ENCODE results near the gene UGGT2.
"Not testable (repeated sequence)": the region's sequence is repeated elsewhere in the genome, so short reads cannot be mapped to it uniquely, and the experiment has no call there.

Gene UGGT2

DNA sequence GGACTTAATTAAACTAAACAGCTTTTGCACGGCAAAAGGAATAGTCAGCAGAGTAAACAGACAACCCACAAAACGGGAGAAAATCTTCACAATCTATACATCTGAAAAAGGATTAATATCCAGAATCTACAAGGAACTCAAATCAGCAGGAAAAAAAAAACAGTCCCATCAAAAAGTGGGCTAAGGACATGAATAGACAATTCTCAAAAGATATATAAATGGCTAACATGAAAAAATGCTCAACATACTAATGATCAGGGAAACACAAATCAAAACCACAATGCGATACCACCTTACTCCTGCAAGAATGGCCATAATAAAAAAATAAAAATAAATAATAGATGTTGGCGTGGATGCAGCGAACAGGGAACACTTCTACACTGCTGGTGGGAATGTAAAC lies 1.7 kb downstream of the UGGT2 start:
- not testable (repeated sequence) for DNase-seq

DNA sequence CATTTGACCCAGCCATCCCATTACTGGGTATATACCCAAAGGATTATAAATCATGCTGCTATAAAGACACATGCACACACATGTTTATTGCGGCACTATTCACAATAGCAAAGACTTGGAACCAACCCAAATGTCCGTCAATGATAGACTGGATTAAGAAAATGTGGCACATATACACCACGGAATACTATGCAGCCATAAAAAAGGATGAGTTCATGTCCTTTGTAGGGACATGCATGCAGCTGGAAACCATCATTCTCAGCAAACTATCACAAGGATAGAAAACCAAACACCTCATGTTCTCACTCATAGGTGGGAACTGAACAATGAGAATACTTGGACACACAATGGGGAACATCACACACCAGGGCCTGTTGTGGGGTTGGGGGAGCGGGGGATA lies 2.2 kb downstream of the UGGT2 start:
- DNase-seq, result not testable (repeated sequence)

DNA sequence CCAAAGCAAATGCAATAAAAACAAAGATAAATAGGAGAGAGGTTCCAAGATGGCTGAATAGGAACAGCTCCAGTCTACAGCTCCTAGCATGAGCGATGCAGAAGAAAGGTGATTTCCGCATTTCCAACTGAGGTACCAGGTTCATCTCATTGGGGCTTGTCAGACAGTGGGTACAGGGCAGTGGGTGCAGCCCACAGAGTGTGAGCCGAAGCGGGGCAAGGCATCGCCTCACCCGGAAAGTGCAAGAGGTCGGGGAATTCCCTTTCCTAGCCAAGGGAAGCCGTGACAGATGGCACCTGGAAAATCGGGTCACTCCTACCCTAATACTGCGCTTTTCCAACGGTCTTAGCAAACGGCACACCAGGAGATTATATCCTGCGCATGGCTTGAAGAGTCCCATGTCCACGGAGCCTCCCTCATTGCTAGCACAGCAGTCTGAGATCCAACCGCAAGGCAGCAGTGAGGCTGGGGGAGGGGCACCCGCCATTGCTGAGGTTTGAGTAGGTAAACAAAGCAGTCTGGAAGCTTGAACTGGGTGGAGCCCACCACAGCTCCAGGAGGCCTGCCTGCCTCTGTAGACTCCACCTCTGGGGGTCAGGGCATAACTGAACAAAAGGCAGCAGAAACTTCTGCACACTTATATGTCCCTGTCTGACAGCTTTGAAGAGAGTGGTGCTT lies 6.6 kb downstream of the UGGT2 start:
- DNase-seq, result not testable (repeated sequence)

- DNase-seq, result no peak
Observed at GRCh38 chr13:96044238-96044637, 9.0 kb downstream of the UGGT2 start.

- DNase-seq, result no peak
Observed at GRCh38 chr13:96041326-96042110, 11.7 kb downstream of the UGGT2 start.

- no peak for DNase-seq
Observed at GRCh38 chr13:96036515-96036914, 16.7 kb downstream of the UGGT2 start.

DNA sequence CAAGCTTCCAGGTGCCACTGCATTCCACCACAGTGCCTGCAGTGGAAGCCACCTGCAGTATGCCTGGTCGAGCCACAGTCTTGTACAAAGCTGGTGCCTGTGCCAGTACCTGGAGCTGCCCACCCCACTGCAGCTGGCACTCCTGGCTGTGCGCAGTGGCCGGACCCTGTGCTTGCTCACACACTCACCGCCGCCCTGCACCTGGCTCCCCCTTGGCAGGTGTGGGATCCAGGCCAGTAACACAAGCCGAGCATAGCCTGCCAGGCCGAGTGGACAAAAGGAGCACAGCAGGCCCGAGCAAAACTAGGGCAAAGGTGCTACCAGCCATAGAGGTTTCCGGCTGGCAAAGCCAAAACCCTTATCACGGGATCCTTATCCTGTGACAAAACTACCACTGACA lies 18.5 kb downstream of the UGGT2 start:
- DNase-seq, result no peak

DNA sequence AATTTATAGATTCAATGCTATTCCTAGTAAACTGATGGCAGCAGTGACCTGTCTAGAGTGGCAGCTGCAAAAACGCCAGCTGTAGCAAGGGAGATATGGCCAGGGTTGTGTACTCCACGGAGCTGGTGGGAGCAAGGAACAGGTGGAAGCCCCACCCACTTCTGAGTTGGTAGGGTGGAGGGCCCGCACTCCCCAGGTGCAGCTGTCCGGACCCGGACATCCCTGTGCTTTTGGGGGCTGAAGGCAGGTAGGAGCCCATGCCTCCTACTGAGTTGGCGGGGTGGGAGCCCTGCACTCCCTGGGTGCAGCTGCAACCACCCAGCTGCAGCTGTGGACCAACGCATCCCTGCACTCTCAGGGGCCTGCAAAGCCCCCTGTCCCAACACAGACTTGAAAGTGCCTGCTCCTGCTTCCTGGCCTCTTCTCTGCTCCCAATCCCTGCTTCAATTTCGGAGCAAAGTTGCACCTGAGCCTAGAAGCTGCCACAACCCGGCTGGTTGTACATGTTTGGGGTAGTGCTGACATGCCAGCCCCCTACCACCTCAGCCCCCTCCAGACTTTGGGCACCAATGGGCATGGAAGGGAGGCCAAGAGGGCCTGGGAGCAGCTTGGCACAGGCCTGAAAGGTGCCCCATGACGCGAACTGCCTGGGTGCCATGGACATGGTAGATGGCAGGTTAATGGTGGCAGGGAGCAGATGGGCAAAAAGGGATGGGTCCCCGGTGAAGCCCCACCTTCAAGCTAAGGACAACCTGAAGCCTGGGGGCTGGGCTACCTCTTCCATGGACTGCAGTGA lies 19.8 kb downstream of the UGGT2 start:
- no peak for DNase-seq

DNA sequence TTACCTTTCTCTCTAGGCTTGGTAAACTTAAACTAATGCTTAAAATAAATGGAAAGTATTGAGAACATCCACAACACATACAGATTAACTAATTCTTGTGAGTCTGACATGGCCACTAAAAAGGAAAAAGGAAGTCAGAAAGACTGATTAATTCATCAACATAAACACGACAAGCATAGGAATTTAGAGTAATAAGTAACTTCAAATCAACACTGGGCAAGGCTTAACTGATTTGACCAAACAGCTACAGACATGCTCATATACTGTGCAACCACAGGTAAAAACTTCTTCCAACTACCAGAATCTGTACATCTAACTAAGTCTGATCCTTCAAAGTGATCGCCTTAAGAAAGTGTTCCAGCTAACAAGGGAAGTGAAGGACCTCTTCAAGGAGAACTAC lies 20.5 kb downstream of the UGGT2 start:
- no peak for DNase-seq

- DNase-seq, result no peak
Observed at GRCh38 chr13:96029002-96029401, 24.2 kb downstream of the UGGT2 start.

GRCh38 chr13:96027496-96027895 lies 25.7 kb downstream of the UGGT2 start:
- DNase-seq, result no peak

GRCh38 chr13:96025283-96025682 lies 27.9 kb downstream of the UGGT2 start:
- DNase-seq, result no peak

DNA sequence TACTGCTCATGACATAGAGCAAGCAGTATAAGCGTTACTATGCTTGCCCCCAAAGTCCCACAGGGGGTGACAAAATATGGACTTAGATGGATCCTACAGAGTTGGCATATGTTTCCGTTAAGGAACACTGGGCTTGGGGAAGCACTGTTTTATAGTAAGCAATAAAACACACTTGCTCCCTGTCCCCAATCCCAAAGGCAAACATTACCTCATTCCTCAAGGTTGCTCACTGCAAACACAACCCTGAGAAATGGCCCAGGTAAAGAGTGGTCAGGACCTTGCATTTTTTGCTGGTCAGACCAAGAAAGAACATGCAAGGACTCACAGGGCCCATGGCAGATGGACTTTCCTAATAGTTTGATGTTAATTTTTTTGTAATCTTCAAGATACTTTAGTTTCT lies 32.3 kb downstream of the UGGT2 start:
- no peak for DNase-seq

DNA sequence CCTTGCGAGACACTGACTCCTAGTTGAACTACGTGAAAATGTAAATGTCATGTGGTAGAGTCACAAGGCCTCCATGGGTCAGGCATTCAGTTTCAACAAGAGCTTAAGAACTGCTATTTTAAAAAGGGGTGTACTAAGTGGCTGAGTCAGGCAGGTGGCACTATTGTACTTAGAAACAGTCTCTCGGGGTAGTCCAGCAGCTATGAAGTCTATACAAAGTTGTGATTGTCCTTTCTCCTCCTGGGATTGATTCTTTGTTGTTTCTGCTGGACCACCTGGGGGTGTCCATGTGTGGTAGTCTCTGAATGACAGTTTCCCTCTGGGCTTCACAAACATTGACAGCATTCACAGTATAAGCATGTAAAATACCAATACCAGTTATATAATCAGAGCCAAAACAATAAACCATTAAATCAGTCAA lies 33.0 kb downstream of the UGGT2 start:
- no peak for DNase-seq

DNA sequence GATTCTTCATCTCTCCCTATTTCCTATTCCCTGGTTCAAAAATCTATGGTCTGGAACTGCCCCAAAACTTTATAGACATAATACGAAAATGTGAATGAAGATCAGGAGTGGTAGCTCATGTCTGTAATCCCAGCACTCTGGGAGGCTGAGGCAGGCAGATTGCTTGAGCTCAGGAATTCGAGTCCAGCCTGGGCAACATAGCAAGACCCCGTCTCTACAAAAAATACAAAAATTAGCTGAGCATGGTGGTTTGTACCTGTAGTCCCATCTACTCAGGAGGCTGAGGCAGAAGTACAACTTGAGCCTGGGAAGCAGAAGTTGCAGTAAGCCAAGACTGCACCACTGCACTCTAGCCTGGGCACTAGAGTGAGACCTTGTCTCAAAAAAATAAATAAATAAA lies 35.1 kb downstream of the UGGT2 start:
- DNase-seq, result no peak

GRCh38 chr13:96011291-96011872 lies 41.8 kb downstream of the UGGT2 start:
- no peak for DNase-seq

DNA sequence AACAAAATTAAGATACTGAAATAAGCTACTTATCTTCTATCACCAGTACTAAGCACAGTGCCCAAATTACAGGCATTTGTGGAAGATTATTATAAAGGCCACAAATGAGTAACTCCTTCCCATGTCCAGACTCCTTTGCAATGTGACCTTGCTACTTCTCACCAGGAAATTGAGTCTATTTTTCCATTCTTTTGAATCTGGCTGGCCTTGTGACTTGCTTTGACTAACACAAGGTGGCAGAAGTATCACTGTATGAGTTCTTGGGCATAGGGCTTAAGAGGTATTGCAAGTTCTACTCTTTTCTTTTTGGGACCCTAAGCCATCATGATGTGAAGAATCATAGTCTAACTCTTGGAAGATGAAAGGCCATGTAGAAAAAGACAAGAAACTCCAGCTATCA lies 49.9 kb downstream of the UGGT2 start:
- DNase-seq, result no peak

DNA sequence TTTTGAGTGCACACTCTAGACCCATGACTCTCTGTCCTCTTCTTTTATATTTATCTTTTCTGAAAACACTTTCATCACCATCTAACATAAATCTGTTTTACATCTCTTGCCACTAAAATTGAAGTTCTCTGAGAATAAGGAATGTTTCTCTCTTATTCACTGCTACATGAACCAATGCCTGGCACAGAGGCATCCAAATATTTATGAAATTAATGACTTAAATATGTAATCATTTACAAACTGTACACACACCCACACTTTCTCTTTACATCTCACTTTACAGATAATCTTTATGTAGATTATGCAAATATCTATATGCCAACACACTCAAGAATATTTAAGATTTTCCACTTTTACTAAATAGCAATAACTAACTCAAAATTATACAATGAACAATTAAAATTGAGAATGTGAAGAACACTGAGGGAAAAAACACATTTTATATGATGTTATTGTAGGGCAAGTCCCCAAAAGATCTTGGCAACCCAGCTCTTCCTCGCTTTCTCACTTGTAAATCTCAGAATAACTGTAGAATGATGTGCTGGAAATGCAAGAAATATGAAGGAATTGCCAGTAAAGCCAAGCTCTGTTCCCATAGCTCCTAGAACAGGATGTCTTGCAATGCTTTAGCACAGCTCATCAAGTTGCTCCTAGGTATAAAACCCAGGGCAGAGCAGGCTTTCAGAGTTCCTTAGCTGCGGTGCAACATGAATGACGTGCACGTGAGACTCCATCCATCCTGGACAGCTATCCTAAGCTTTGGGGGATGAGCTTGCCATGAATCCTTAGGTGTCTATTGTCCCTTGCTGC lies 50.7 kb downstream of the UGGT2 start:
- DNase-seq, result no peak

- DNase-seq, result no peak
Observed at GRCh38 chr13:96000069-96000468, 53.1 kb downstream of the UGGT2 start.

DNA sequence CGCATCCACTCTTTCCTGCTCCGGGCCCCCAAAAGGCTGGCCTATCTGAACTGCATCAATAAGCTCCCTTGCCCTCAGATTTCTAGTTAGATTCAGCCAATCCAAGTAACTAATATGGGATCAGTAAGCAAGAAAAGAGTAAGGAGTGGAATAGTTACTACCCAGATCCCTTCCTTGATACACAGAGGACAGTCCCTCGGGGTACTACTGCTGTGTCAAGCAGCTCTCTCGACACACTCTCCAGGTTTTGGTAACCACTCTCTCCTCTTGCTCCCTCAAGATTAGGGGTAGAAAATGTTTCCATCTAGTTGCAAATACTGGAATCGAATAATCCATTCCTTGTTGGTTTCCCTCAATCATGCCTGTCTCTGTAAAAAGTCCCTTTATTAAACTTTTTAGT lies 65.4 kb downstream of the UGGT2 start:
- no peak for DNase-seq

DNA sequence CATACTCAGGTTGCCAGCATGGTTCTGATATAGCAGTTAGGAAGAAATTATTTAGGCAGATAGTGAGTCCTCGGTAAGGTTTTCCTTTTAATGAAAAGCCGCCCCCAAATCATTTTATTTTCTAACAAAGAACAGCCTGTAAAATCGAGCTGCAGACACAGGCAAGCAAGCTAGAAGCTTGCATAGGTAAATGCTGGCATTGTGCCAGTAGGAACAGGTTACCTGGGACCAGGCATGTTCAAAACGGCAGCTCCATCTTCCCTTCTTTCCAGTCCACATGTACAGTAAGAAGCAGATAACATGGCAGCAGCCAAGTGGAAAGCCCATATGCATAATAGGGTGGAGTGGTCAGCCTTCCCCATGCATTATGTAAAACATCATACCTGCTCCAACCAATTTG lies 71.1 kb downstream of the UGGT2 start:
- DNase-seq, result no peak

DNA sequence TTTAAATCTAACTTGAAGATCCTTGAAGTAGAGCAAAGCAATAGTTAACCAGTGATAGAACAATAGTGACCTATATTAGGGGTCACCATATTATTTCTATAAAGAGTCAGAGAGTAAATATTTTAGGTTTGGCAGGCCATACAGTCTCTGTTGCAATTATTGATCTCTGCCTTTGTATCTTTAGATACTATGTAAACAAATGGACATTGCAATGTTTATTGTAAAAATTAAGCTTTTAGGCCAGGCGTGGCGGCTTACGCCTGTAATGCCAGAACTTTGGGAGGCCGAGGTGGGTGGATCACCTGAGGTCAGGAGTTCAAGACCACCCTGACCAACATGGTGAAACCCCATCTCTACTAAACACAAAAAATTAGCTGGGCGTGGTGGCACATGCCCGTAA lies 80.5 kb downstream of the UGGT2 start:
- DNase-seq, result not testable (repeated sequence)

Measured in CD4-positive, alpha-beta T cell treated with Interleukin-17A for 4 hours (primary cell).